SK-N-MC (cell line): ENCODE measurements around the gene CAMK2N2.
A peak's percentile ranks its signal among the peaks of the same experiment; 100 is the strongest.

Source experiments
- DNase-seq: peaks from one replicate; pipeline ENCODE4 v3.0.0-alpha.2; 2011; ENCODE audit warnings: low read depth, low spot score
- H3K27ac ChIP-seq: fragments of 200-600 bp; sonication (generic); 2 replicates; pipeline ENCODE4 v1.5.1; 2016; ENCODE audit warnings: mixed run types
- H3K36me3 ChIP-seq: fragments of 200-600 bp; sonication (generic); 2 replicates; pipeline ENCODE4 v1.6.1; 2017; ENCODE audit warnings: antibody characterized with exemption, low read length, mixed read lengths; ENCODE audit not compliant: insufficient read depth
- H3K4me3 ChIP-seq: fragments of 200-600 bp; sonication (generic); 2 replicates; pipeline ENCODE4 v1.5.1; 2016
- H3K9ac ChIP-seq: fragments of 200-600 bp; sonication (generic); 2 replicates; pipeline ENCODE4 v1.8.0; 2017; ENCODE audit warnings: mixed run types, mixed read lengths; ENCODE audit not compliant: insufficient read length
- H3K9me3 ChIP-seq: fragments of 200-600 bp; sonication (generic); 2 replicates; pipeline ENCODE4 v1.6.1; 2017; ENCODE audit warnings: low read depth, mild to moderate bottlenecking, antibody characterized with exemption, low read length, moderate library complexity, mixed read lengths
- EZH2 ChIP-seq: fragments of 200-600 bp; sonication (generic); IDR thresholded peaks from one replicate; pipeline ENCODE4 v1.6.1; 2017; ENCODE audit warnings: antibody characterized with exemption
- FOXP2 ChIP-seq: optimal IDR thresholded peaks from 2 replicates; pipeline ENCODE3; 2011; ENCODE audit warnings: mild to moderate bottlenecking, moderate library complexity; ENCODE audit not compliant: insufficient read depth; ENCODE audit errors: extremely low read length, control extremely low read depth
- POLR2AphosphoS5 ChIP-seq: IDR thresholded peaks from 2 replicates; pipeline ENCODE4 v1.6.1; 2012; ENCODE audit warnings: mild to moderate bottlenecking, low read depth, low read length, borderline replicate concordance

CAMK2N2 gene

DNA sequence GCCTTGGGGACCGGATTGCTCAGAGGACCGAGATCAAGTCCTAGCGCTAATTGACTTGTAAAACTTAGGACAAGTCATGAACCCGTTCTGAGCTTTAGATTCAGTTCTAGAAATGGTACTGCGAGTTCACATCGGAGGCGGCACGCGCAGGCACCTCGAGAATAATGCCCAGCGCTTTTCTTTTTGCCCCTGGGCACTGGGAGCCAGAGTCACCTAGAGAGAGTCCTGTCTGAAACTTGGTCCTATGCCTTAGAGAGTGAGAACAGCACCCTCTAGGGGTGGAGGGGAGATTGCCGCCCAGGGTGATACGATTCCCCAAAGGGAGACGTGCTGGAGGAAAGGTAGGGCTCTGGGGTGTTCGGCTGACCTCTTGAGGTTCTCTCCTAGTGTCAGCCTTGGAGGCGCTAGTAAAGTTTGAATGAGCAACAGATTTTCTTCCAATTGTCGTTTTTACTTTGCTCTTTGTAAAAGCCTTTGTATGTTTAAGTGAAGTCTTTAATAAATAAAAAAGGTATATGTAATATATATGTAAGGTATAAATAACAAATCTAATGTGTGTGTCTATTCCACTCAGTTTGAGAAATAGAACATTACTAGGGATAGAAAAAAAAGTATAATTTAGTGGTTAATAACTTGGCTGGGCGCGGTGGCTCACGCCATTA lies 11.1 kb downstream of the CAMK2N2 start:
- TF ChIP-seq POLR2AphosphoS5 (no peak), EZH2 (no peak), FOXP2 (no peak)
- peak; percentile 90 for DNase-seq
- peak overlapping the region; percentile 98 for H3K9ac ChIP-seq
- peaks cover 5% of the 10 kb centered on the region for H3K36me3 ChIP-seq
- H3K9me3 ChIP-seq = no peaks in the 10 kb centered on the region
- H3K27ac ChIP-seq = no peak overlapping the region
- peak overlapping the region; percentile 100 for H3K4me3 ChIP-seq

DNA sequence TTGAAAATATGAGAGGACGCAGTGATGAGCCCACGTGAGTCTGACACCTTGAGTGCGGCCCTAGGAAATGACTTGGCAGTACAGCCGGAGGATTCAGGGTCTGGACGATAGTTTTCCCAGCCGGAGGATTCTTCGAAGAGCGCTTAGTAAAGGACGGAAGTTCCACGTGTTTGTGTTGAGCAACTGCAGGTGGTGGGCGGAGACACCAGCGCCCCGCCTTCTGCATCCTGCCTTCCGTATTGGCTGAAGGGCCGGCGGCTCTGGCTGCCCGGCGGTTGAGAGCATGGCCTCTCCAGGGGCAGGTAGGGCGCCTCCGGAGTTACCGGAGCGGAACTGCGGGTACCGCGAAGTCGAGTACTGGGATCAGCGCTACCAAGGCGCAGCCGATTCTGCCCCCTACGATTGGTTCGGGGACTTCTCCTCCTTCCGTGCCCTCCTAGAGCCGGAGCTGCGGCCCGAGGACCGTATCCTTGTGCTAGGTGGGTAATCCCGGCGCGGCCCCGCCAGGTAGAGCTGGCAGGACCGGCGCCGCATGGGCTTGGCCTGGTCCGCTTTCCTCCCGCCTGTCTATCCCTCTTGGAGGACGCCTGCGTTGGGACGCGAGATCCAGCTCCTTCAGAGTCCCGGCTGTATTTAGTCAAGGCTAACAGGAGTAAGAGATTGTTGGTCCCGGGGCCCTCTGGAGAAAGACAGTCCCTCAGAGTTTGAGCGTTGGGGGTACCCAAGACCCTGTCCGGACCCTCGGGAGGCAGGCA lies 11.8 kb downstream of the CAMK2N2 start, which contains the start of gene EEF1AKMT4:
Gene EEF1AKMT4 (plus strand): TSS at position 261 of the 755 bp plus-strand sequence. CDS start 23 bp downstream, at position 284.
- DNase-seq = peak; percentile 97
- Histone ChIP-seq H3K9me3 (no peaks in the 10 kb centered on the region), H3K36me3 (peaks cover 12% of the 10 kb centered on the region), H3K27ac (peak within 1 kb of the TSS; percentile 97), H3K4me3 (peak within 1 kb of the TSS; percentile 100), H3K9ac (peak within 1 kb of the TSS; percentile 98)
- TF ChIP-seq EZH2 = no peak
- peak; percentile 62 for TF ChIP-seq POLR2AphosphoS5
- peak; percentile 75 for TF ChIP-seq FOXP2

DNA sequence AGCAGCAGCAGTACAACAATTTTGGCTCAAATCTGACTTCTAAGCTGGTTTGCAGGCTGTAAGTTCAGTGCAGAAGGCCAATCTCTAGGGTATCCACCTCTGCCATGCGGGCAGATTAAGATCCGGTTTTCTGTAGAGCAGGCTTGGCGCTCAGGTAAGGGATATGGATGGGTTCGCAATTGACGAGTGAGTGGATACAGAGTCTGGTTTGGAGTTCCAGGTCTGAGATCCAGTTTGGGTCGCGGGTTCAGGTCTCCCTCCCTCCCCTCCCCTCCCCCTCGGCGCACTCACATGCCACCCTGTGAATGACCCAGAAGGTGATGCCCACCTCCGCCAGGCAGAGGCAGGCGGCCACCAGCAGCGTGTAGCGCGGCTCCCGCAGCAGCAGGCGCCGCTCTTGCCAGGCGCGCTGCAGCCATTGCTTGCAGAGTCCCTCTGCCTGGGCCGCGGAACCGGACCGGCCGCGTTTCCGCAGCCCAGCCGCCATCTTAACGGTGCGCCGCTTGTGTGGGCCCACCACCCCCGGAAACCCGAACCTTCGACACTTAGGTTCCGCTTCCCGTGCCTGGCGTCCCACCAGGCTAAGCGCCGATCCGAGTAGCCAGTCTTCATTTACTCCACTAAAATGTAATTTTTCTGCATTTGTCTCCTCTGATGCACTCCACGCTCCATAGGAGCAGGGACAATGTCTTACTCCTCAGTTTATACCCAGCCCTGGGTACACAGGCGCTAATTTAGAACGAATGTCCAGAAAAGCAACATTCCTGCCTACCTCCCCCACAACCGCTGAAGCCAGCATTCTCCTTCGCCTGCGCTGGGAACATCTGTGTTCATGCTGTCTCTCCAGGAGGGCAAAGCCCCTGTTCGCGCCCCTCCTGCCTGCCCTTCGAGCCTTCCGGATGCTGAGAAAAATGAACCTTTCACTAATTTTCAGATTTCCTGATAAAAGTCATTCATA lies 12.6 kb downstream of the CAMK2N2 start, which contains the start of gene ALG3:
Gene ALG3 (minus strand): TSS at position 509 of the 958 bp plus-strand sequence. CDS start 22 bp downstream, at position 487.
- TF ChIP-seq POLR2AphosphoS5 (peak; percentile 88), EZH2 (no peak)

DNA sequence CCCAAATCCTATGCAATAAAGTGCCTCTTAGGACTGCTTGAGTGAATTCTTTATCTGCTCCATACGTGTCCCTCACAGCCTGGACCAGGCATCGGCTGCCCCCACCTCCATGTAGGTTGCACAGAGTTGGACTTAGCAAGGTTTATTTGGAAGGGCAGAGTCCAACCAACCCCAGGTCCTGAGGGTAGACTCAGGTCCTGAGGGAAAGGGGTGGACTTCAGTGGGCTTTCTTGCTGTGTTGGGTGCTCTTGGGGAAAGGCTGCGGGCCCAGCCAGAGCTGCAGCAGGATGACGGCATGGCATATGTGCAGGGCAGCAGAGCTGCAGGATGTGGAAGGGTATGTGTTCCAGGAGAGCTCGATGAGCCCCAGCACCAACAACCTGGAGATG lies 19.1 kb downstream of the CAMK2N2 start:
- Histone ChIP-seq H3K9ac (no peak overlapping the region), H3K4me3 (no peak overlapping the region), H3K27ac (no peak overlapping the region), H3K36me3 (peaks cover 39% of the 10 kb centered on the region), H3K9me3 (no peaks in the 10 kb centered on the region)
- TF ChIP-seq FOXP2 = no peak
- no peak for TF ChIP-seq POLR2AphosphoS5
- DNase-seq = no peak

More for the DNA sequence above, 12.6 kb downstream of the CAMK2N2 start, which contains the start of gene ALG3:
- peak within 1 kb of the TSS; percentile 98 for H3K9ac ChIP-seq
- H3K9me3 ChIP-seq = no peaks in the 10 kb centered on the region
- peak; percentile 68 for DNase-seq
- H3K4me3 ChIP-seq = peak within 1 kb of the TSS; percentile 100
- peaks cover 21% of the 10 kb centered on the region for H3K36me3 ChIP-seq
- H3K27ac ChIP-seq = peak within 1 kb of the TSS; percentile 97

DNA sequence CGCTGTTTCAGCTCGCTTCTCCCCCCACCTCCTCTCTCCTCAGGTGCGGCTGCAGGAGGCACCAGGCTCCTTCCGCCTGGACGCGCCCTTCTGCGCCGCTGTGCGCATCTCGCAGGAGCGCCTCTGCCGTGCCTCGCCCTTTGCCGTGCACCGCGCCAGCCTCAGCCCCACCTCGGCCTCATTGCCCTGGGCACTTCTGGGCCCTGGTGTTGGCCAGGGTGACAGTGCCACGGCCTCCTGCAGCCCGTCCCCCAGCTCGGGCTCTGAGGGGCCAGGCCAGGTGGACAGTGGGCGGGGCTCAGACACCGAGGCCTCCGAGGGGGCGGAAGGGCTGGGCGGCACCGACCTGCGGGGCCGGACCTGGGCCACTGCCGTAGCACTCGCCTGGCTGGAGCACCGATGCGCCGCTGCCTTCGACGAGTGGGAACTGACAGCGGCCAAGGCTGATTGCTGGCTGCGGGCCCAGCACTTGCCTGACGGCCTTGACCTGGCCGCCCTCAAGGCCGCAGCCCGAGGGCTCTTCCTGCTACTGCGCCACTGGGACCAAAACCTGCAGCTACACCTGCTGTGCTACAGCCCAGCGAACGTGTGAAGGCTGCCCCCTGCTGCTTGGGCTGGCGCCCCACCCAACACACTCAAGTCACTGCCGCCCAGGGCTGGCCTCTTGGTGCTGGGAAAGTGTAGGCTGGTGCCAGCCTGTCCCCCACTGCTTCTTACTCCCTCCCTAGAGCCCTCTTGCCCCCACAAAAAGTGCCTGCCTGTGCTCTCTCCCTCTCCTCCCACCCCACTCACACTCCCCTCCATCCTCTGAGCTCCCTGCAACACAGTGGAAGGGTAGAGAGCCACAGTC lies 19.7 kb downstream of the CAMK2N2 start:
- TF ChIP-seq FOXP2 = no peak
- TF ChIP-seq POLR2AphosphoS5 = peak; percentile 28; the same call in 1 of the 2 replicates
- Histone ChIP-seq H3K36me3 (peaks cover 39% of the 10 kb centered on the region), H3K27ac (no peak overlapping the region), H3K9me3 (no peaks in the 10 kb centered on the region), H3K4me3 (no peak overlapping the region), H3K9ac (no peak overlapping the region)
- DNase-seq = no peak

DNA sequence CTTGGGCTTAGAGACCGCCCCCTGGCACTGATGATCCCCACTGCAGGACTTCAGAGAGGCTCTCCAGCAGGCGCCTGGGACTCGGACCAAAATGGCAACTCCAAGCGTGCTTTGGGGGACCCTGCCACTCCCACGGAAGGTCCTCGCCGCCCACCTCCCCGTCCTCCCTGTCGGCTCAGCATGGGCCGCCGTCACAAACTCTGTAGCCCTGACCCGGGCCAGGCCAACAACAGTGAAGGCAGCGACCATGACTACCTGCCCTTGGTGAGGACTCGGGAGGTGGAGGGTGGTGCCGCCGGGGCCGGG lies 20.3 kb downstream of the CAMK2N2 start:
- no peak for TF ChIP-seq FOXP2
- no peak; the same call in 1 of the 2 replicates for TF ChIP-seq POLR2AphosphoS5
- TF ChIP-seq EZH2 = no peak
- H3K27ac ChIP-seq = no peak overlapping the region
- DNase-seq = no peak
- no peak overlapping the region for H3K4me3 ChIP-seq
- no peak overlapping the region for H3K9ac ChIP-seq
- H3K9me3 ChIP-seq = no peaks in the 10 kb centered on the region
- peaks cover 39% of the 10 kb centered on the region for H3K36me3 ChIP-seq

DNA sequence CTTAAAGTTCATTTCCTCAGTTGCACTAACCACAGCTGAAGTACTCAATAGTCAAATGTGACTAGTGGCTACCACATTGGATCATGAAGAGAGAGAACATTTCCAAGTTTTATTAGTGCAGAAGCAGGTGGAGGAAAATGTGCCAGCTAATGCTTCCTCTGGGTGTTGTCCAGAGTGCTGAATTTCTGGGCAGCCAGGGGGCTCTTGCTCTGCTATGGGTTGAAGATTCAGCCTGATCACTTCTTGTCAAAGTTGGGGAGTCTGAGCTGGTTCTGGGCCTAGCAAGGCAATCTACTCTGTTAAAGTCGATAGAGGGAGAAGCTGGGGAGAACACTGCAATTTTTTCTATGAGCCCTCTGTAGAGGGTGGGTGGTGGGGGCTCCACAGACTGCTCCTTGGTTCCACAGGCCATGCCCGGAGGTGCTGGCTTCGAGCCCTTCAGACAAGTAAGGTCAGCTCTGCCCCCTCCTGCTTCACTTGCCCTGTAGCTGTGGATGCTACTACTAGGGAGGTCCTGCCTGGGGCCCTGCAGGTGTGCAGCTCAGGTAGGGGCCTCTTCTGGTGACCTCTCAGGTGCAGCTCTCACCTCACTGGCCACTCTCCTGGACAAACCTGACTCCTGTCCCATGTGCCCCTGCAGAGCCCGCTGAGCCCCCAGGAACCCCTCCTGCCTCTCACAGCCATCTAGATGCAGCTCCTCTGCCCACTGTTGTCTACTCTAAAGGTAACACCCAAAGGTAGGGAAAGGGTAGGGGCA lies 20.8 kb downstream of the CAMK2N2 start:
- no peaks in the 10 kb centered on the region for H3K9me3 ChIP-seq
- H3K36me3 ChIP-seq = peaks cover 36% of the 10 kb centered on the region
- TF ChIP-seq POLR2AphosphoS5 (peak; percentile 27; the same call in 1 of the 2 replicates), FOXP2 (no peak)
- H3K27ac ChIP-seq = no peak overlapping the region
- no peak overlapping the region for H3K4me3 ChIP-seq
- H3K9ac ChIP-seq = no peak overlapping the region
- no peak for DNase-seq

DNA sequence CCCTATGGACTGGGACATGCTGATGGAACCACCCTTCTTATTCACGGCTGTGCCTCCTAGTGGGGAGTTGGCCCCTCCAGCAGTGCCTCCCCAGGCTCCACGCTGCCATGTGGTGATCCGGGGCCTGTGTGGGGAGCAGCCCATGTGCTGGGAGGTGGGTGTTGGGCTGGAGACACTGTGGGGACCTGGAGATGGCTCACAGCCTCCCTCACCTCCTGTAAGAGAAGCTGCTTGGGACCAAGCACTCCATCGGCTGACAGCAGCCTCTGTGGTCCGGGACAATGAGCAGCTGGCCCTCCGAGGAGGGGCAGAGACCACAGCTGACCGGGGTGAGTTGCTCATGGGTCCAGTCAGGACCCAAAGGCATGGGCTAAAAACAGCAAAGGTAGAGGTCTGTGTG lies 21.6 kb downstream of the CAMK2N2 start:
- no peak overlapping the region for H3K27ac ChIP-seq
- no peak for TF ChIP-seq EZH2
- TF ChIP-seq FOXP2 = no peak
- no peak for TF ChIP-seq POLR2AphosphoS5
- no peak overlapping the region for H3K4me3 ChIP-seq
- no peaks in the 10 kb centered on the region for H3K9me3 ChIP-seq
- DNase-seq = no peak
- peaks cover 27% of the 10 kb centered on the region for H3K36me3 ChIP-seq
- H3K9ac ChIP-seq = no peak overlapping the region
